Measurements from ENCODE around the gene PCDHB13.
A peak's percentile ranks its signal among the peaks of the same experiment; 100 is the strongest.
"Not testable (repeated sequence)": the region's sequence is repeated elsewhere in the genome, so short reads cannot be mapped to it uniquely, and the experiment has no call there.

The PCDHB13 gene

DNA sequence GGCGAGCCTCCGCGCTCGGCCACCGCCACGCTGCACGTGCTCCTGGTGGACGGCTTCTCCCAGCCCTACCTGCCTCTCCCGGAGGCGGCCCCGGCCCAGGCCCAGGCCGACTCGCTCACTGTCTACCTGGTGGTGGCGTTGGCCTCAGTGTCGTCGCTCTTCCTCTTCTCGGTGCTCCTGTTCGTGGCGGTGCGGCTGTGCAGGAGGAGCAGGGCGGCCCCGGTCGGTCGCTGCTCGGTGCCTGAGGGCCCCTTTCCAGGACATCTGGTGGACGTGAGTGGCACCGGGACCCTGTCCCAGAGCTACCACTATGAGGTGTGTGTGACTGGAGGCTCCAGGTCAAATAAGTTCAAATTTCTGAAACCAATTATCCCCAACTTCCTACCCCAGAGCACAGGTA, 2.9 kb upstream of the PCDHB13 start:
- not testable (repeated sequence) for H3K9ac ChIP-seq (ENCODE audit: low read length); H3K27me3 ChIP-seq (replicated peaks; ENCODE audit: control insufficient read depth, insufficient read depth, low read length); H3K4me1 ChIP-seq (ENCODE audit: control insufficient read depth, insufficient read depth, low read length); H3K4me3 ChIP-seq (ENCODE audit: low read length); H3K36me3 ChIP-seq (ENCODE audit: control insufficient read depth, insufficient read depth, low read length, severe bottlenecking); DNase-seq (ENCODE audit: low read depth)
- peaks cover 73% of the 10 kb centered on the region for H3K9me3 ChIP-seq (ENCODE audit: control insufficient read depth, low read length)

DNA sequence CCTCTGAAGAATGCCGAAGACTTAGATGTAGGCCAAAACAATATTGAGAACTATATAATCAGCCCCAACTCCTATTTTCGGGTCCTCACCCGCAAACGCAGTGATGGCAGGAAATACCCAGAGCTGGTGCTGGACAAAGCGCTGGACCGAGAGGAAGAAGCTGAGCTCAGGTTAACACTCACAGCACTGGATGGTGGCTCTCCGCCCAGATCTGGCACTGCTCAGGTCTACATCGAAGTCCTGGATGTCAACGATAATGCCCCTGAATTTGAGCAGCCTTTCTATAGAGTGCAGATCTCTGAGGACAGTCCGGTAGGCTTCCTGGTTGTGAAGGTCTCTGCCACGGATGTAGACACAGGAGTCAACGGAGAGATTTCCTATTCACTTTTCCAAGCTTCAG, 864 bp downstream of the PCDHB13 start:
- not testable (repeated sequence) for H3K27me3 ChIP-seq (replicated peaks; ENCODE audit: control insufficient read depth, insufficient read depth, low read length); H3K36me3 ChIP-seq (ENCODE audit: control insufficient read depth, insufficient read depth, low read length, severe bottlenecking); H3K4me1 ChIP-seq (ENCODE audit: control insufficient read depth, insufficient read depth, low read length); DNase-seq (ENCODE audit: low read depth); H3K9ac ChIP-seq (ENCODE audit: low read length); H3K4me3 ChIP-seq (ENCODE audit: low read length)
- peaks cover 72% of the 10 kb centered on the region for H3K9me3 ChIP-seq (ENCODE audit: control insufficient read depth, low read length)

DNA sequence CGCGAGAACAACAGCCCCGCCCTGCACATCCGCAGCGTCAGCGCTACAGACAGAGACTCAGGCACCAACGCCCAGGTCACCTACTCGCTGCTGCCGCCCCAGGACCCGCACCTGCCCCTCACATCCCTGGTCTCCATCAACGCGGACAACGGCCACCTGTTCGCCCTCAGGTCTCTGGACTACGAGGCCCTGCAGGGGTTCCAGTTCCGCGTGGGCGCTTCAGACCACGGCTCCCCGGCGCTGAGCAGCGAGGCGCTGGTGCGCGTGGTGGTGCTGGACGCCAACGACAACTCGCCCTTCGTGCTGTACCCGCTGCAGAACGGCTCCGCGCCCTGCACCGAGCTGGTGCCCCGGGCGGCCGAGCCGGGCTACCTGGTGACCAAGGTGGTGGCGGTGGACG, 1.8 kb downstream of the PCDHB13 start:
- DNase-seq (ENCODE audit: low read depth); H3K27me3 ChIP-seq (replicated peaks; ENCODE audit: control insufficient read depth, insufficient read depth, low read length); H3K9ac ChIP-seq (ENCODE audit: low read length); H3K4me1 ChIP-seq (ENCODE audit: control insufficient read depth, insufficient read depth, low read length); H3K4me3 ChIP-seq (ENCODE audit: low read length); H3K36me3 ChIP-seq (ENCODE audit: control insufficient read depth, insufficient read depth, low read length, severe bottlenecking): not testable (repeated sequence)
- H3K9me3 ChIP-seq (ENCODE audit: control insufficient read depth, low read length): peaks cover 74% of the 10 kb centered on the region

DNA sequence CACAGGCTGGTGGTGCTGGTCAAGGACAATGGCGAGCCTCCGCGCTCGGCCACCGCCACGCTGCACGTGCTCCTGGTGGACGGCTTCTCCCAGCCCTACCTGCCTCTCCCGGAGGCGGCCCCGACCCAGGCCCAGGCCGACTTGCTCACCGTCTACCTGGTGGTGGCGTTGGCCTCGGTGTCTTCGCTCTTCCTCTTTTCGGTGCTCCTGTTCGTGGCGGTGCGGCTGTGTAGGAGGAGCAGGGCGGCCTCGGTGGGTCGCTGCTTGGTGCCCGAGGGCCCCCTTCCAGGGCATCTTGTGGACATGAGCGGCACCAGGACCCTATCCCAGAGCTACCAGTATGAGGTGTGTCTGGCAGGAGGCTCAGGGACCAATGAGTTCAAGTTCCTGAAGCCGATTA, 2.3 kb downstream of the PCDHB13 start:
- H3K27me3 ChIP-seq (replicated peaks; ENCODE audit: control insufficient read depth, insufficient read depth, low read length); H3K4me3 ChIP-seq (ENCODE audit: low read length); H3K4me1 ChIP-seq (ENCODE audit: control insufficient read depth, insufficient read depth, low read length); DNase-seq (ENCODE audit: low read depth); H3K36me3 ChIP-seq (ENCODE audit: control insufficient read depth, insufficient read depth, low read length, severe bottlenecking); H3K9ac ChIP-seq (ENCODE audit: low read length): not testable (repeated sequence)
- H3K9me3 ChIP-seq (ENCODE audit: control insufficient read depth, low read length): peaks cover 78% of the 10 kb centered on the region

DNA sequence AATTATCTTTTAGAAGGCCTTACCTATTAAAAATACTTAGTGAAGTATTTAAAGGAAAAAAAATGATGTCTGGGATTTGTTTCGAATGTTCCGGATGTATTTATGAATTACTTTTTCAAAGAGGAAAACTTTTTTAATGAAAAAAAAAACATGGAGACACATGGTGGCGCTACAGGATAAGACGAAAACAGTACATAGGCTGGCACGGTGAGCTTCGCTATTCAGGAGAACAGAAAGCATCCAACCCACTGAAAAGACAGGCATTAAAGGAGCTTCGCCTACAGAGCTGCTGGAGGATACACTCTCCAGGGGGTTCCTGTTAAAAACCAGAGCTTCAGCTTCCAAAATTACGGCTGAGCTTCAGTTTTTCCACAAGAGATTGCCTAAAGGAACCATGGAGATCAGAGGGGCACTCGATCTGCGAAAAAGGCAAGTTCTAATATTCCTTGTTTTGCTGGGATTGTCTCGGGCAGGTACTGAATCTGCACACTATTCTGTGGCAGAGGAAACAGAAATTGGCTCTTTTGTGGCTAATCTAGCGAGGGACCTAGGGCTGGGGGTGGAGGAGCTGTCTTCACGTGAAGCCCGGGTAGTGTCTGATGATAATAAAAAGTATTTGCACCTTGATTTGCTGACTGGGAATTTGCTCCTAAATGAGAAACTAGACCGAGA, 9.5 kb downstream of the PCDHB13 start, which contains the start of gene PCDHB14:
Gene PCDHB14 (plus strand): TSS at position 232 of the 672 bp plus-strand sequence. CDS start 163 bp downstream, at position 395.
- DNase-seq (ENCODE audit: low read depth): peak; percentile 78
- peaks cover 69% of the 10 kb centered on the region for H3K9me3 ChIP-seq (ENCODE audit: control insufficient read depth, low read length)
- H3K36me3 ChIP-seq (ENCODE audit: control insufficient read depth, insufficient read depth, low read length, severe bottlenecking): no peaks in the 10 kb centered on the region
- no peak within 1 kb of the TSS for H3K9ac ChIP-seq (ENCODE audit: low read length)
- H3K4me3 ChIP-seq (ENCODE audit: low read length): peak within 1 kb of the TSS; percentile 71
- H3K27me3 ChIP-seq (replicated peaks; ENCODE audit: control insufficient read depth, insufficient read depth, low read length): no peaks in the 10 kb centered on the region
- H3K4me1 ChIP-seq (ENCODE audit: control insufficient read depth, insufficient read depth, low read length): no peaks in the 10 kb centered on the region

DNA sequence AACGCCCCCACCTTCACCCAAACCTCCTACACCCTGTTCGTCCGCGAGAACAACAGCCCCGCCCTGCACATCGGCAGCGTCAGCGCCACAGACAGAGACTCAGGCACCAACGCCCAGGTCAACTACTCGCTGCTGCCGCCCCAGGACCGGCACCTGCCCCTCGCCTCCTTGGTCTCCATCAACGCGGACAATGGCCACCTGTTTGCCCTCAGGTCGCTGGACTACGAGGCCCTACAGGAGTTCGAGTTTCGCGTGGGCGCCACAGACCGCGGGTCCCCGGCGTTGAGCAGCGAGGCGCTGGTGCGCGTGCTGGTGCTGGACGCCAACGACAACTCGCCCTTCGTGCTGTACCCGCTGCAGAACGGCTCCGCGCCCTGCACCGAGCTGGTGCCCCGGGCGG, 11.1 kb downstream of the PCDHB13 start:
- not testable (repeated sequence) for H3K27me3 ChIP-seq (replicated peaks; ENCODE audit: control insufficient read depth, insufficient read depth, low read length); H3K4me3 ChIP-seq (ENCODE audit: low read length); DNase-seq (ENCODE audit: low read depth); H3K4me1 ChIP-seq (ENCODE audit: control insufficient read depth, insufficient read depth, low read length); H3K9ac ChIP-seq (ENCODE audit: low read length); H3K36me3 ChIP-seq (ENCODE audit: control insufficient read depth, insufficient read depth, low read length, severe bottlenecking)
- H3K9me3 ChIP-seq (ENCODE audit: control insufficient read depth, low read length): peaks cover 64% of the 10 kb centered on the region

DNA sequence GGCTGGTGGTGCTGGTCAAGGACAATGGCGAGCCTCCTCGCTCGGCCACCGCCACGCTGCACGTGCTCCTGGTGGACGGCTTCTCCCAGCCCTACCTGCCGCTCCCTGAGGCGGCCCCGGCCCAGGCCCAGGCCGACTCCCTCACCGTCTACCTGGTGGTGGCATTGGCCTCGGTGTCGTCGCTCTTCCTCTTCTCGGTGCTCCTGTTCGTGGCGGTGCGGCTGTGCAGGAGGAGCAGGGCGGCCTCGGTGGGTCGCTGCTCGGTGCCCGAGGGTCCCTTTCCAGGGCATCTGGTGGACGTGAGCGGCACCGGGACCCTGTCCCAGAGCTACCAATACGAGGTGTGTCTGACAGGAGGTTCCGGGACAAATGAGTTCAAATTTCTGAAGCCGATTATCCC, 11.7 kb downstream of the PCDHB13 start:
- H3K4me3 ChIP-seq (ENCODE audit: low read length): not testable (repeated sequence)

DNA sequence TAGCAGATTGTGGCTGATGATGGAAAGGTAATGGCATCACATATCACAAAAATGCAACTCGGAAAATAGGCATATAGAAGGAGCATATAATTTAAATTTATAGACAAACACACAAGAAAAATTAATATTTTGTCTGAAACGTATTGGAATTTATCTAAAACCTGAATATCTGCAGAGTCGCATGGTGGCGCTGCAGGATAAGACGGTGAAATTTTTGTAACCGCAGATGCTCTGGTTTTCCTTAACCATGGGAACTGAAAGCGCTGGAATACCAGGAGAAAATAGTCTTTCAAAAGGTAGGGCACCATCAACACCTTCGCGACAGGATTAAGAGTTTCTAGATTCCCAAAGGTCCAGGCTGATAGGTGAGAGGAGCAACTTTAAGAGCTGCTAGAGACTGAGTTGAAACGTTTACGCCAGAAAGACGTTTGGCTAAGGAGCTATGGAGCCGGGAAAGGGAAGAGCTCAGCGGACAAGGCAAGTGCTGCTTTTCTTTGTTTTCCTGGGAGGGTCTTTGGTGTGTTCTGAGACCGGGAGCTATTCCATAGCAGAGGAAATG, 20.5 kb downstream of the PCDHB13 start:
- DNase-seq (ENCODE audit: low read depth): peak; percentile 27
- H3K4me1 ChIP-seq (ENCODE audit: control insufficient read depth, insufficient read depth, low read length): no peaks in the 10 kb centered on the region
- H3K9ac ChIP-seq (ENCODE audit: low read length): no peak overlapping the region
- no peaks in the 10 kb centered on the region for H3K27me3 ChIP-seq (replicated peaks; ENCODE audit: control insufficient read depth, insufficient read depth, low read length)
- peaks cover 84% of the 10 kb centered on the region for H3K9me3 ChIP-seq (ENCODE audit: control insufficient read depth, low read length)
- no peaks in the 10 kb centered on the region for H3K36me3 ChIP-seq (ENCODE audit: control insufficient read depth, insufficient read depth, low read length, severe bottlenecking)
- peak overlapping the region; percentile 46 for H3K4me3 ChIP-seq (ENCODE audit: low read length)

More for the DNA sequence above, 11.7 kb downstream of the PCDHB13 start:
- not testable (repeated sequence) for H3K9ac ChIP-seq (ENCODE audit: low read length); H3K4me1 ChIP-seq (ENCODE audit: control insufficient read depth, insufficient read depth, low read length); H3K27me3 ChIP-seq (replicated peaks; ENCODE audit: control insufficient read depth, insufficient read depth, low read length); H3K36me3 ChIP-seq (ENCODE audit: control insufficient read depth, insufficient read depth, low read length, severe bottlenecking); DNase-seq (ENCODE audit: low read depth)
- H3K9me3 ChIP-seq (ENCODE audit: control insufficient read depth, low read length): peaks cover 63% of the 10 kb centered on the region

DNA sequence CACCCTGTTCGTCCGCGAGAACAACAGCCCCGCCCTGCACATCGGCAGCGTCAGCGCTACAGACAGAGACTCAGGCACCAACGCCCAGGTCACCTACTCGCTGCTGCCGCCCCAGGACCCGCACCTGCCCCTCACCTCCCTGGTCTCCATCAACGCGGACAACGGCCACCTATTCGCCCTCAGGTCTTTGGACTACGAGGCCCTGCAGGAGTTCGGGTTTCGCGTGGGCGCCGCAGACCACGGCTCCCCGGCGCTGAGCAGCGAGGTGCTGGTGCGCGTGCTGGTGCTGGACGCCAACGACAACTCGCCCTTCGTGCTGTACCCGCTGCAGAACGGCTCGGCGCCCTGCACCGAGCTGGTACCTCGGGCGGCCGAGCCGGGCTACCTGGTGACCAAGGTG, 22.2 kb downstream of the PCDHB13 start:
- H3K9ac ChIP-seq (ENCODE audit: low read length); DNase-seq (ENCODE audit: low read depth); H3K36me3 ChIP-seq (ENCODE audit: control insufficient read depth, insufficient read depth, low read length, severe bottlenecking): not testable (repeated sequence)

DNA sequence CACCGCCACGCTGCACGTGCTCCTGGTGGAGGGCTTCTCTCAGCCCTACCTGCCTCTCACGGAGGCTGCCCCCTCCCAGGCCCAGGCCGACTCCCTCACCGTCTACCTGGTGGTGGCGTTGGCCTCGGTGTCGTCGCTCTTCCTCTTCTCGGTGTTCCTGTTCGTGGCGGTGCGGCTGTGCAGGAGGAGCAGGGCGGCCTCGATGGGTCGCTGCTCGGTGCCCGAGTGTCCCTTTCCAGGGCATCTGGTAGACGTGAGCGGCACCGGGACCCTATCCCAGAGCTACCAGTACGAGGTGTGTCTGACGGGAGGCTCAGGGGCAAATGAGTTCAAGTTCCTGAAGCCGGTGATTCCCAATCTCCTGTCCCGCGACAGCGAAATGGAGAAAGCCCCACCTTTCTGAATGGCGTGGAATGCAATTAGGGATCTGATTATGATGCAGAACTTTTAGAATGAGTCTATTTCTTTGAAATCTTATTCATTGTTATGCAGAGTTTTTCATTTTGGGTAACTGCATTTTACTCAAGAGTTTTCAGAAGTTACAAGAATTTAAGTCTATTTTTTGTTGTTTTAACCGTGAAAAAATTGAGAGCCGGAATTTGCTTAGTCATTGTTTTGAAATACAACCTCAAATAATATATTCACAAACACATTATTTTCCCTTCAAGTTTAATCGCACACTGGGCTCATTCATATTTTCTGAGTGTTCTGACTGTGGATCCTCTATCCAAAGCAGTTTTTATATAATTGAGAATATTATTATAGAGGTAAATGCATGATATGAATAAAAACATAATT, 23.0 kb downstream of the PCDHB13 start:
- Histone ChIP-seq H3K9me3 (ENCODE audit: control insufficient read depth, low read length) (peaks cover 93% of the 10 kb centered on the region), H3K36me3 (ENCODE audit: control insufficient read depth, insufficient read depth, low read length, severe bottlenecking) (no peaks in the 10 kb centered on the region), H3K27me3 (replicated peaks; ENCODE audit: control insufficient read depth, insufficient read depth, low read length) (no peaks in the 10 kb centered on the region), H3K4me1 (ENCODE audit: control insufficient read depth, insufficient read depth, low read length) (no peaks in the 10 kb centered on the region), H3K9ac (ENCODE audit: low read length) (no peak overlapping the region), H3K4me3 (ENCODE audit: low read length) (no peak overlapping the region)
- DNase-seq (ENCODE audit: low read depth): no peak

More for the DNA sequence above, 22.2 kb downstream of the PCDHB13 start:
- H3K4me3 ChIP-seq (ENCODE audit: low read length); H3K27me3 ChIP-seq (replicated peaks; ENCODE audit: control insufficient read depth, insufficient read depth, low read length); H3K4me1 ChIP-seq (ENCODE audit: control insufficient read depth, insufficient read depth, low read length): not testable (repeated sequence)
- peaks cover 93% of the 10 kb centered on the region for H3K9me3 ChIP-seq (ENCODE audit: control insufficient read depth, low read length)

DNA sequence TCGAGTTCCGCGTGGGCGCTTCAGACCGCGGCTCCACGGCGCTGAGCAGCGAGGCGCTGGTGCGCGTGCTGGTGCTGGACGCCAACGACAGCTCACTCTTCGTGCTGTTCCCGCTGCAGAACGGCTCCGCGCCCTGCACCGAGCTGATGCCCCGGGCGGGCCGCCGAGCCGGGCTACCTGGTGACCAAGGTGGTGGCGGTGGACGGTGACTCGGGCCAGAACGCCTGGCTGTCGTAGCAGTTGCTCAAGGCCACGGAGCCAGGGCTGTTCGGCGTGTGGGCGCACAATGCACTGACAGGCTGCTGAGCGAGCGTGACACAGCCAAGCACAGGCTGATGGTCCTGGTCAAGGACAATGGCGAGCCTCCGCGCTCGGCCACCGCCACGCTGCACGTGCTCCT, 27.8 kb downstream of the PCDHB13 start:
- Histone ChIP-seq H3K27me3 (replicated peaks; ENCODE audit: control insufficient read depth, insufficient read depth, low read length) (no peaks in the 10 kb centered on the region), H3K36me3 (ENCODE audit: control insufficient read depth, insufficient read depth, low read length, severe bottlenecking) (no peaks in the 10 kb centered on the region), H3K9me3 (ENCODE audit: control insufficient read depth, low read length) (peaks cover 97% of the 10 kb centered on the region), H3K9ac (ENCODE audit: low read length) (no peak overlapping the region), H3K4me3 (ENCODE audit: low read length) (no peak overlapping the region), H3K4me1 (ENCODE audit: control insufficient read depth, insufficient read depth, low read length) (no peaks in the 10 kb centered on the region)
- no peak for DNase-seq (ENCODE audit: low read depth)
